GM21723 (cell line): ENCODE measurements around the gene ZNF133.
"Not testable (repeated sequence)": the region's sequence is repeated elsewhere in the genome, so short reads cannot be mapped to it uniquely, and the experiment has no call there.

ENCODE experiments used
- ATAC-seq: cut with Tn5 transposase; IDR thresholded peaks from one replicate; pipeline ENCODE4 v1.9.1; 2021; ENCODE audit warnings: mild to moderate bottlenecking, moderate library complexity; ENCODE audit not compliant: unreplicated experiment

ZNF133 gene

DNA sequence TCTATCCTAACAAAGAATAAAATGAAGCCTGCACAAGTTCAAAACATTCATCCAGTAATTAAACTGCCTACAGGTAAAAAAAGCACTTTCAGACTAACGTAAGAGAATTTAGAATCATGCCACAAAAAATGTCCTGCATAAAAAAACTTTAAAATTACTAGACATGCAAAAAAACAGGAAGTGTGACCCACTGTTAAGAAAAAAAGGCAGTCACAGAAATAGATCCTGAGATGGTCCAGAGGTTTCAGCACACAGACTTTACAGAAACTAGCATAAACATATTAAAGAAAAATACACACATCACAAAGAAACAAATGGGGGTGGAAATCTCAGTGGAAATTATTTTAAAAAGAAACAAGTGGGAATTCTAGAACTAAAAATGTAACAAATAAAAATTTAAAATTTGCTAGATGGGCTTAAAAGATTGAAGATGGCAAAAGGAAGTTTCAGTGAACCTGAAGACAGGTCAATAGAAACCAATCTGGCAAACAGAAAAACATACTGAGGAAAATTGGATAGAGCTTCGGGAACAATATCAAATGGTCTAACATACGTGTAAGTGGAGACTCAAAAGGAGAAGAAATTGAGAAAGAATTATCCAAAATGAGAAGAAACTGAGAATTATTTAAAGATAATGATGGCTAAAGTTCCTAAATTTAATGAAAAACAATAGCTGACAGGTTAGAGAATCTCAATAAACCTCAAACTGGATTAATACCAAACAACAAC is 3.4 kb upstream of the ZNF133 start:
- ATAC-seq: no peak

GRCh38 chr20:18287546-18287914 is 797 bp upstream of the ZNF133 start:
- no peak for ATAC-seq

DNA sequence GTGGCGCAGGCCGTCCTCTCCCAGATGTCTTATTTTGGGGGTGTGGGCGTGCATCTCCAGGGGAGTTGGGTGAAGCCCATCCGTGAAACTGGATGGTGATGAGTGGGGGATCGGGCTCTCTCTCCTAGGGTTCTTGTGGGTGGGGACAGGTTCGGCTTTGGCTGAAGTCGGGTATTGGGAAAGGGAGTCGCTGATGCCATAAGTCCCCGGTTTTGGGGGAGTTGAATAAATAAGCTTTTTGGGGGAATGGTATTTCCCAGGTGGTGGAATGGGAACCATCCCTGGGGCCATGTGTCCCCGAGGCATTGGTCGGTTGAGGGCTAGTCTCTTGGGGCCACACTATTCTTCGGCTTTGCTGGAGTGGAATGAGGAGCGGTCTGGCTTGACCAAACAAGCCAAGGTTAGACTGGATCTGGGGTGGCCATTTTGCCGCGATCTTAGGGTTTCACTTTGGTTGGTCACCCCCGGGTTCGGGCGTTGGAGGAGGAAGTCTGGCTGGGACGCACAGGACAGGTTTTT is 481 bp downstream of the ZNF133 start:
- ATAC-seq: no peak

- no peak for ATAC-seq
Observed at GRCh38 chr20:18289306-18289705, 979 bp downstream of the ZNF133 start.

DNA sequence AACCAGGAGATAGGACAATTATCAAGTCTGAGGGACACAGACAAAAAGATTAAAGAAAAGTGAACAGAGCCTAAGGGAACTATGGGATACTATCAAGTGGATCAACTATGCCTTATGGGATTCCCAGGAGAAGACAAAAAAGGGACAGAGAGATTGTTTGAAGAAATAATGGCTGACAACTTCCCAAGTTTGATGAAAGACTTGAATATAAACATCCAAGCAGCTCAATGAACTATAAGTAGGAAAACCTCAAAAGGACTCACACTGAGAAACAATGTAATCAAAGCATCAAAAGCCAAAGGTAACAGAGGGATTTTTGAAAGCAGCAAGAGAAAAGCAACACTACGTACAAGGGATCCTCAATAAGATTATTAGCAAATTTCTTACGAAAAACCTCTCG is 11.0 kb downstream of the ZNF133 start:
- no peak for ATAC-seq

DNA sequence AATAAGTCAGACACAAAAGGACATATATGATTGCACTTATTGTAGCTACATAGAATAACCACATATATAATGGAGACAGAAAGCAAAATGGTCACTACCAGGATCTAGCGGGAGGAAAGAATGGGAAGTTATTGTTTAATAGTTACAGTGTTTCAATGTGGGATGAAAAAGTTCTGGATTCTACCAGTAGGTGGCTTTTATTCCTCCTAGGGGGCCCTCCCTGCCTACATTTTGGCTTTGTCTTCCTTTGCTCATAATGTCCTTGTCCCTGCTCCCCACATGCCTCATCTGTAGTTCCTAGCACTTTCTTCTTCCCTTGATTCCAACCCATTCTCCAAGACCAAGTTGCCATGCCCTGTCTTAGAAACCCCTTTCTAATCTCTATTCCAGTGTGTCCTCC is 16.3 kb downstream of the ZNF133 start:
- ATAC-seq: no peak

DNA sequence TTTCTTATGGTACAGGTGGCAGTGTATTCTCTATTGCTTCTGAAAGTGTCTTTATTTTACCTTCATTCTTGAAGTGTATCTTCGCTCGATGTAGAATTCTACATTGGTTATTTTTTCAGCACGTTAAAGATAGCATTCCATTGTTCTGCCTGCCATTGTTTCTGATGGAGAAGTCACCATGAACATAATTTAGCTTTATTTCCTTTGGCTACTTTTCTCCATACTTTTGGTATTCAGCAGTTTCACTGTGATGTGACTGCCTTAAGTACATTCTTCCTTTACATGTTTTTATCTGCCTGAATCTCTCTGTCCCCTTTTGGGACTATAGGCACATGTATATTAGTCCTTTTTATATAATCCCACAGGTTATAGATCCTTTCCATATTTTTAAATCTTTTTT is 19.0 kb downstream of the ZNF133 start:
- ATAC-seq: no peak

DNA sequence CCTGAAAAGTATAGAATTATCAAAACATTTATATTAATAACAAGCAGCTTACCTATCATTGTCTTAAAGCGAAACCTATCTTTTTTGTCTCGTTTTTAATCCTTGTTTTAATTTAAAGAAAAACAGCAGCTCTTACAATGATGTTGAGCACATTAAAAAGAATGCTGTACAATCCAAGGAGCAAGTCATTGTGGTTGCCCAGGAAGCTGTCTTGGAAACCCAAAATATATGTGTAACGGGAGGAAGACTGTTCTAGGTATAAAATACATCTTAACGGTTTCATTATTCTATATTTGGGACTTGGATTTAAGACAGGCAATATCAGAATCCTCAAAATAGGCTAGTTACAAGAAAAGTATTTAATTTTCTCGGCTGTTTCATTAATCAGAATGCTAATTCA is 21.7 kb downstream of the ZNF133 start:
- no peak for ATAC-seq

- ATAC-seq: no peak
Observed at GRCh38 chr20:18310592-18310991, 22.3 kb downstream of the ZNF133 start.

- no peak for ATAC-seq
Observed at GRCh38 chr20:18312723-18313122, 24.4 kb downstream of the ZNF133 start.

DNA sequence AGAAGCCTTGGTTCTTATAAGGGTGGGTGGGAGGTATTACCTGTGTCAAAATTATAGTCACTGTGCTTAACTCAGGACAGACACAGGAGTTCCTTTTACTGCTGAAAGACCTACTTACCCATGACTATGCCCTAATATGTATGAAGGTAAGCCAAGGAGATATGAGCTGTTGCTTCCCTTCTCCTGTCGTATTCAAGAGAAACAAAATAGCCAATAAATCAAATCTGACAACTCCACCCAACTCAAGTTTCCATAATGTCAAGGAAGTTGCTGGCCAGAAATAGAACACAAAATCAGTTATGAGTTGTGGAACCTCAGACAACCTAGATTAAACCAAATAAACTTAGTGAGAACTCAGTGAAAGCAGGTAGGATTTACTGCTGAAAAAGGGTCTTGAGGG is 25.1 kb downstream of the ZNF133 start:
- ATAC-seq: no peak

DNA sequence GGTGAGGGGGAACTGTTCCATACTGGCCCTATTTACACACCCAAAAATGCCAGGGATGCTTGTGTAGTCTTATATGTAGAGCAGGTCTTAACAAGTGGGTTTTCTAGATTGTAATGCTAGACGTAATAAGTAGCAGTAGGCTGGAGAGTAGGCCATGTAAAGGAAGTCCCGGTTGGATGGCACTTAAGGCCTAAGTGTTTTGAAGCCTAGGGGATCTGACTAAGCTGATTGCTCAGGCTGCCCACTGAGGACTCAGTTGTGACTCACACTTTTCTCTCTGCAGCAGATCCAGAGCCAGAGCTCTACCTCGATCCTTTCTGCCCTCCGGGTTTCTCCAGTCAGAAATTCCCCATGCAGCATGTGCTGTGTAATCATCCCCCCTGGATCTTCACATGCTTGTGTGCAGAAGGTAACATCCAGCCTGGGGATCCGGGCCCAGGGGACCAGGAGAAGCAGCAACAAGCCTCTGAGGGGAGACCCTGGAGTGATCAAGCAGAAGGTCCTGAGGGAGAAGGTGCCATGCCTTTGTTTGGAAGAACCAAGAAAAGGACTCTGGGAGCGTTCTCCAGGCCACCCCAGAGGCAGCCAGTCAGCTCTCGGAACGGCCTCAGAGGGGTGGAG is 26.6 kb downstream of the ZNF133 start:
- ATAC-seq: no peak

DNA sequence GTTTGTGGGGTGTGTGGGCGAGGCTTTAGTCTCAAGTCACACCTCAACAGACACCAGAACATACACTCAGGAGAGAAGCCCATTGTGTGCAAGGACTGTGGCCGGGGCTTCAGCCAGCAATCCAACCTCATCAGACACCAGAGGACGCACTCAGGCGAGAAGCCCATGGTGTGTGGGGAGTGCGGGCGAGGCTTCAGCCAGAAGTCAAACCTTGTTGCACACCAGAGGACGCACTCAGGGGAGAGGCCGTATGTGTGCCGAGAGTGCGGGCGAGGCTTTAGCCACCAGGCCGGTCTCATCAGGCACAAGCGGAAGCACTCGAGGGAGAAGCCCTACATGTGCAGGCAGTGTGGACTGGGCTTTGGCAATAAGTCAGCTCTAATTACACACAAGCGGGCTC is 27.8 kb downstream of the ZNF133 start:
- ATAC-seq: no peak

DNA sequence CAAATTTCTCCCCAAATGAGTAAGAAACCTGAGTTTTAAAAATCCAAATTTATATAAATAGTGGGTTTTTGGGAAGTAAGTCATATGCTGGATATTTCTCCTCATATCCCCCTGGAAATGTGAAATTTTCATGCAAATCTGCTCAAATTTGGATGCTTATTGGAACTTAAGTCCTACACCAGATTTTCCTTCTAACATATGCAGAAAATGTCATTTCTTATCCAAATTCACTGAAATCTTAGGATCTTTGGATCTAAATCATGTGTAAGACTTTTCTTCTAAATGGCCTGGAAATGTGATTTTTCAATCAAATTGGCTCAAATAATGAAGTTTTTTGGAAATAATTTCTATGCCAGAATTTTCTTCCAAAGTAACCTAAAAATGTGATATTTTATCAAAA is 33.0 kb downstream of the ZNF133 start:
- ATAC-seq: no peak

DNA sequence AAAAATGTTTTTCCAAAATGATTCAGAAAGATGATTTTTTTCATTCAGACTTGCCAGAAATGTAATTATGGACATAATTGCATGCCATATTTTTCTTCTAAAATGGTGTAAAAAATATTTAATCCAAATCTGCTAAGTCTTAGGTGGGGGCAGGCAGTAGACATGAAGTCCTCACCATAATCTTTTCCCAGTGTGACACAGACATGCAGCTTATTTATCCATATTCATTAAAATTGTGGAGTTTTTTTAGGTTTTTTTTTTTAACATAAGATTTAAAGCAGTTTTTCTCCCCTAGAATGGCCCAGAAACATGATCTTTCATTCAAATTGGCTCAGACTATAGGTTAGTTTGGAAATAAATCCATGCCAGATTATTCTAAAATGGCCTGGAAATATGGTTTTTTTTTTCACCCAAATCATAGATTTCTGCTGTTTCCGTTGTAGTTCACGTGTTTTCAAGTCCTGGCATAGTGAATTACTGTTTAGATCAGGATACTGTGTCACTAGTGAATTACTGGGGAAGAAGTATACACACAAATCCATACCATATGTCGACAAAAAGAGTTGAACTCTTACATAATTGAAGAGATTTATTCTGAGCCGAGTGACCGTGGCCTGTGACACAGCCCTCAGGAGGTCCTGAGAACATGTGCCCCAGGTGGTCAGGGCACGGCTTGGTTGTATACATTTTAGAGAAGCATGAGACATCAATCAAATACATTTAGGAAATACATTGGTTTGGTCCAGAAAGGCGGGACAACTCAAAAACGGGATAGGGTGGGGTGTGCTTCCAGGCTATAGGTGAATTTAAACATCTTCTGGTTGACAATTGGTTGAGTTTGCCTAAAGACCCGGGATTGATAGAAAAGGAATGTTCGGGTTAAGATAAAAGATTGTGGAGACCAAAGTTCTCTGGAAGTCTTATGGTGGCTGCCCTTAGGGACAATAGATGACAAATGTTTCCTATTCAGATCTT is 33.9 kb downstream of the ZNF133 start:
- ATAC-seq: no peak

- ATAC-seq: no peak
Observed at GRCh38 chr20:18323705-18324104, 35.4 kb downstream of the ZNF133 start.

DNA sequence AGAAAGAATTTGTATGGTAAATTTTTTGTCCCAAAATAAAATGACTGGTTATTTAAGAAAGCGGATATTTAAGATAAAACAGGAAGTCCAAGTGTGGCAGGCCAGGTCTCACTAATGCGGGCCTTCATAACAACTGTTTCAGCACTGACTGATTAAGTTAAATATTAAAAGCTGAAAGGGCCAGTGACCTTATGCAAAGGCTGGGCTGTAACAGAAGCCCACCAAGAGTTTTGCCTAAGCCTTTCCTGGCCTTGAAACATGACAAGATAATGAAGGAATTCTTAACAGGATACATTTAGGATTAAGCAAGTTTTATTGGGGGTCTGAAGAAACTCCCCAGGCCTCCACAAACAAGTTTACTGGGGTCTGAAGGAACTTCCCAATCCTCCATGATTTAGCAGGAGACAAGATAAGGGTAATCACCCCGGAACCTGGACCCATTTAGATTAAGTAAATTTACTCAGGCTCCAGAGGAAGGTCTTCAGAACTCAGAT is 36.3 kb downstream of the ZNF133 start:
- ATAC-seq: no peak

DNA sequence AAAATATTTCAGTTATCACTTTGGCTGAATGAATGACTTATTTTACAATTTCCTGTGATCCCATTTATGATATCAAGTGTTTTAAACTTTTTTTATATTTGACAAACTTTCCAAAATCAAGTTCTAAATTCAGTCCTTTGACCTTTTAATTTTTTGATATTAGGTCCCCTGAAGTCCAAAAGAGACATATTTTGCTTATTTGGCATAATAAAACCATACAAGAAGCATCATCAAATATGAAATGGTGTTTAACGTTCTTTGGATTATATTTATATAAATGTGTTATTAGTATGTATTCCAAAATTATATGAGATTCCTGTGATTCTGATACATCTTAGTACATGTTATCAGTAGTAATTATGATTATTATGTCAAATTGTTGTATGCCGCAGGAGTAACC is 38.7 kb downstream of the ZNF133 start:
- no peak for ATAC-seq

- no peak for ATAC-seq
Observed at GRCh38 chr20:18331694-18332093, 43.4 kb downstream of the ZNF133 start.

DNA sequence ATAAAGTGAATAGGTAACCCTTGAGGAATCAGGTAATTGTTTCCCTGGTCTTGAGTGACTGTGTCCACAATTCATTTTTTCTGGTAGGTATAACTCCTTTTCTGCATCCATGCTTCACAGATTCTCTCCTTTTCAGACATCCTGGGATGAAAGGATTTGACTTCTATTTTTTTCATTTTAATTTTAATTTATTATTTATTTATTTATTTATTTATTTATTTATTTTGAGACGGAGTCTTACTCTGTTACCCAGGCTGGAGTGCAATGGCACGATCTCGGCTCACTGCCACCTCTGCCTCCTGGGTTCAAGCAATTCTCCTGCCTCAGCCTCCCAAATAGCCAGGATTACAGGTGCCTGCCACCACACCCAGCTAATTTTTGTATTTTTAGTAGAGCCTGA is 61.4 kb downstream of the ZNF133 start:
- ATAC-seq: not testable (repeated sequence)

- ATAC-seq: no peak
Observed at GRCh38 chr20:18359854-18360253, 71.5 kb downstream of the ZNF133 start.
